WI38 (cell line): ENCODE measurements around the gene CALML4.

Experiments used
- H3K4me3 ChIP-seq: 2 replicates; pipeline ENCODE4 v1.5.1; 2011; ENCODE audit warnings: low read depth, mild to moderate bottlenecking, control low read depth, low read length
- TF ChIP-seq, protein P1 (sequence below): IDR thresholded peaks from 2 replicates; pipeline ENCODE4 v1.5.1; 2012; ENCODE audit warnings: low read depth, mild to moderate bottlenecking, control low read depth, low read length

CALML4 gene

DNA sequence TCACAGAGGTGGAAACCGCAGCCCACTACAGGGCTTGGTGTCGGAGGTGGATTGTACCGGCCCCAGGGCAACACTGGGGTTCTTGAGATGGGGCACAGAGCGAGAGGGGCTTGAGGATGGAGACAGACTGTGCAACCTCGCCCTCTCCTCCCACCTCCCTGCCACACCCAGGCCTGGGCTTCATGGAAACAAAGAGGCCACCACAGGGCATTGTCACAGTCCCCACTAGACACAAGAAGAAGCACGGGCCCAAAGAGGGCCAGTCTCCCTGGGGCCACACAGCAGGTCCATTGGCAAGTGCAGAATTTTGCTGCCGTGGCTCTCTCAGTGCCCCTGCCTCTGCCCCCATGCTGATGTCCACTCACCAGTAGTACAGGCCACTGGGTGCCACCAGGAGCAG lies 4.1 kb upstream of the CALML4 start:
- TF ChIP-seq, protein P1, sequence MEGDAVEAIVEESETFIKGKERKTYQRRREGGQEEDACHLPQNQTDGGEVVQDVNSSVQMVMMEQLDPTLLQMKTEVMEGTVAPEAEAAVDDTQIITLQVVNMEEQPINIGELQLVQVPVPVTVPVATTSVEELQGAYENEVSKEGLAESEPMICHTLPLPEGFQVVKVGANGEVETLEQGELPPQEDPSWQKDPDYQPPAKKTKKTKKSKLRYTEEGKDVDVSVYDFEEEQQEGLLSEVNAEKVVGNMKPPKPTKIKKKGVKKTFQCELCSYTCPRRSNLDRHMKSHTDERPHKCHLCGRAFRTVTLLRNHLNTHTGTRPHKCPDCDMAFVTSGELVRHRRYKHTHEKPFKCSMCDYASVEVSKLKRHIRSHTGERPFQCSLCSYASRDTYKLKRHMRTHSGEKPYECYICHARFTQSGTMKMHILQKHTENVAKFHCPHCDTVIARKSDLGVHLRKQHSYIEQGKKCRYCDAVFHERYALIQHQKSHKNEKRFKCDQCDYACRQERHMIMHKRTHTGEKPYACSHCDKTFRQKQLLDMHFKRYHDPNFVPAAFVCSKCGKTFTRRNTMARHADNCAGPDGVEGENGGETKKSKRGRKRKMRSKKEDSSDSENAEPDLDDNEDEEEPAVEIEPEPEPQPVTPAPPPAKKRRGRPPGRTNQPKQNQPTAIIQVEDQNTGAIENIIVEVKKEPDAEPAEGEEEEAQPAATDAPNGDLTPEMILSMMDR, result no peak
- no peak overlapping the region for H3K4me3 ChIP-seq

DNA sequence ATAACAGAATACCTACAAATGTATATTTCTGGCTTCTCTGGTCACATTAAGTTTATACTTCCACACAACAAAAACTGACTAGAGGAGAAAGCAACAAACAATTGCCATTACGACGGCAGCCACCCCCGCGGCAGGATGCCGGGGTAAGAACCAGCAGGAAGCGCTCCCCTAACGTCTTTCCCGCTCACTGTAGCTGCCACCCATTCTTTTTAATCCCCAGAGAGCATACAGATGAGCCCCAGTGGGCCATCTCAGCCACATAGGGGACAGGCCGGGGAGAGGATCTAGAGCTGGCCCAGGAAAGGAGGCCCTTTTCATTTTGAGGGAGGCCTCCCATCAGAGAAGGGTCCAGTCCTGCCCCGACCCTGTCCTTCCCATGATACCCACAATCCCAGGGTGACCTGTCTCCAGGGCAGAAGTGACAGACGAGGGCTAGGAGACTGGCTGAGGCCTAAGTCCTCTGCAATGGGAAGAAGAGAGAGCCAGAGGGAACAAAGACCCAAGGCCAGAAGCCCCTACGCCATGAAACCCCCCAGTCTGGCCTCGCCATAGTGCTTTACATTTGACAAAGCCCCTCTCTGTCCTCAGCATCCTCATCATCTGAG lies 3.6 kb upstream of the CALML4 start:
- no peak overlapping the region for H3K4me3 ChIP-seq
- TF ChIP-seq, protein P1, result no peak

DNA sequence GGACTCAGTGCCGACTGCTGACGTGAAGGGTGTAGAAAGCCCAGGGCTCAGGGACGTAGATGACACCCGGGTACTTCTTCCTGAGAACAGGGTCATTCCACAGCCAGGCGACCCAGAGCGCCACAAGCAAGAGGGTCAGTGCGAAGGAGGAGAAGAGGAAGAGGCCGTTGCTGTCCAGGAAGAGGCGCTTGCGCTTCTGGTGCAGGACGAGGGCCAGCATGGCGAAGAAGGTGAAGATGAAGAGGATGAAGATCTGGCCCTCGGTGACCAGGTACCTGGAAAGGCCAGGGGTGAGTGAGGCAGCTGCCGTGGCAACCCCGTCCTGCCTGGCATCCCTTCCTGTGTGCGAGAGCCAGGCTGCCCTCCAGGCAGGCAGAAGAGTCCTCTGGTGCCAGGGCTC lies 3.0 kb upstream of the CALML4 start:
- TF ChIP-seq, protein P1, result no peak
- H3K4me3 ChIP-seq, result no peak overlapping the region

DNA sequence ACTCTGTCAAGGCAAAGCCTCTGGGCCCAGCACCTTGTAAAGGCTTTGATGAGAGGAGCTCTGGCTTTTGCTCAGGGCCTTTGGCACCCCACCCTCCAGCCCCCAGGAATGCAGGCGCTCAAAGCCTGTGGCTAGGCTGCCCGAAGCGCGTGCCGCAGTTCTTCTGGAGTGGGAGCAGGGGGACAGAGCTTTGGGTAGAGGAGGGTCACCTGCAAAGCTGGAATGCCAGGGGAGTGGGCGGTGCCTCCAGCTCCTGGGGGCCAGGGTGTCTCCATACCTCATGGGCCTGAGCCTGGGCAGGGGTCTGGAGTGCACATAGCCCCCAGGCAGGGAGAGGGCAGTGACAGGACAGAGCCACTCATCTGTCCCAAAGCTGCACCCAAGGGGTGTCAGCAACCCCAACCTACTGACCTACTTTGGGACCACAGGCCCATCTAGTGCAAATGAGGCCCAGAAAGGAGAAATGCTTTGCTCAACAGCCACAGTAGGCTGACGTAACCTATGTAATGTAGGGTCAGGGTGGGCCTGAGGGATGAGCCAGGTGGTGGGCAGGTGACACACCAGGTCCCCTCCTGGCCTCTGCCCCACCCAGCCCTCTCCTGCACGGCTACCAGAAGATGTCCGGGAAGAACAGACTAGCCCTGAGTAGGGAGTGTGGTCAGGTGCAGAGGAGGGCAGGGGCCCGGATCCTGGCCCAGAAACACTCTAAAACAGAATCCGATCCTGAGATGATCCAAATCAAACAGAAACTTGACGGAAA lies 2.2 kb upstream of the CALML4 start:
- no peak overlapping the region for H3K4me3 ChIP-seq
- TF ChIP-seq, protein P1, result no peak

GRCh38 chr15:68206711-68207151 lies 1.6 kb upstream of the CALML4 start:
- no peak overlapping the region for H3K4me3 ChIP-seq
- TF ChIP-seq, protein P1, result no peak

GRCh38 chr15:68205954-68206539 lies 915 bp upstream of the CALML4 start:
- H3K4me3 ChIP-seq, result no peak overlapping the region
- TF ChIP-seq, protein P1, result no peak

DNA sequence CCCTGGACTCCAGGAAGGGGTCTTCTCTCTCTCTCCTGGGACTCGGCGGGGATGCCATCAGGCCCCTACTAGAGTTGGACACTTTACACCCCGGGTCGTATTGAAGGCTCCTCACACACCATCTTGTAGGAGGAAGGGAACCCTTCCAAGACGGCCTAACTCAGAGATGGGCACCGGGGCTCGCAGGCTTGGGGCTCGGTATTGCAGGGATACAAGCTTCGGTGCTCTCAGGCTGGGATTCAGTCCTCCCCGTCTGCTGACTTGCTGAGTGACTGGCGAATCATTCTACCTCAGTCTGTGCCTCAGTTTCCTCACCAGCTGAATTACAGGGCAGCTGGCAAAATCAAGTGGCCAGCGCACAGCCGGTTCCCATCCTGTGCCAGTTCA lies 419 bp upstream of the CALML4 start:
- TF ChIP-seq, protein P1, result no peak
- no peak overlapping the region for H3K4me3 ChIP-seq
